Measurements from ENCODE around the gene TRIM9. TPM values are rescaled to one million over a fixed set of nuclear protein-coding genes. Genes with fewer than 3 reads are reported as not detected.

The TRIM9 gene
- total and polyA plus RNA-seq, 2 donors (not counting 3 experiments of a cell fraction or from before 2014, with no cell fraction given), result not detected

DNA sequence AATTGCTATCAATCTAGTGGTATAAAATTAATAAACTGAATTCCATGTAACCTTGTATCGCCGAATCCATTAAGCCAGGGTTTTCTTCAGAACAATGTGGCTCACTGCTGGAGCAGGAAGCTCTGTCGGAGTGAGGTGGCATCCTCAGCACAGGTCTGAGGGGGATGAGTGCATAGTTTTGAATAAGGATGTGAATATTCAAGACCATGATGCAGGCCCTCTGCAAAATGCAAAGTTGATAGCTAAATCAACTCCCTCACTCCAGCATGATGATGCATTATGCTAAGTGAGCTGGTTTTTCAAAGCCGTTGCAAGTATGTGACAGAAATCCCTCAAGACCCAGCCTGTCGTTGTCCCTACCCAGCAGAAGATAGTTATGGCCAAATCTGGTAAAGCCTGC is 53.0 kb downstream of the TRIM9 start:
- Histone ChIP-seq H4K20me1 (replicated peaks; ENCODE audit: control insufficient read depth, extremely low read depth, insufficient read depth, low read length) (no peaks in the 10 kb centered on the region), H3K36me3 (ENCODE audit: control insufficient read depth in 2 of 2, extremely low read depth in 1 of 2, insufficient read depth in 2 of 2, low read length in 2 of 2) (no peaks in the 10 kb centered on the region), H3K79me2 (ENCODE audit: control insufficient read depth, insufficient read depth, low read length) (no peaks in the 10 kb centered on the region), H3K9me3 (replicated peaks; ENCODE audit: control insufficient read depth, insufficient read depth, low read length) (no peaks in the 10 kb centered on the region), H2AFZ (ENCODE audit: low read depth, low read length) (no peak overlapping the region), H3K4me2 (ENCODE audit: insufficient read depth, low read length) (no peak overlapping the region), H3K27ac (ENCODE audit: insufficient read depth, low read depth, low read length) (no peak overlapping the region), H3K4me1 (ENCODE audit: control insufficient read depth, extremely low read depth, insufficient read depth, low read length) (no peaks in the 10 kb centered on the region), H3K9me1 (replicated peaks; ENCODE audit: control insufficient read depth, extremely low read depth, insufficient read depth, low read length) (no peaks in the 10 kb centered on the region), H3K4me3 (replicated peaks in 1 of 3; ENCODE audit: insufficient read depth in 1 of 3, low read depth in 1 of 3, low read length in 3 of 3) (no peak overlapping the region), H3K27me3 (ENCODE audit: control insufficient read depth in 2 of 2, insufficient read depth in 2 of 2, low read length in 2 of 2) (peaks cover 9 to 20% of the 10 kb centered on the region in 2 experiments), H3K9ac (replicated peaks; ENCODE audit: extremely low read depth, insufficient read depth, low read length) (no peak overlapping the region)
- CTCF ChIA-PET, result interaction anchor here (1.7 kb wide), 1 partner anchor 13 kb away, joined by 5 read pairs; no protein-coding TSS in a partner anchor
- intact Hi-C loops (cut with micrococcal nuclease) (no loop called here), dilution Hi-C loops (cut with MboI; ENCODE audit: extremely low pct_ligation_motif_present, low sequenced_read_pairs) (no loop called here)
- no TSS peak for BruUV-seq (replicated peaks)
- no peak for DNase-seq (ENCODE audit: low read depth, low spot score)
- TF ChIP-seq GATA2 (IDR thresholded peaks at IDR 0.05; ENCODE audit: insufficient read depth, insufficient read length, low read depth, low read length) (no peak), MYC (IDR thresholded peaks at IDR 0.05; ENCODE audit: low read depth, low read length) (no peak), POLR2A (IDR thresholded peaks at IDR 0.05; ENCODE audit: low read depth, low read length) (no peak), EZH2 (IDR thresholded peaks at IDR 0.05; ENCODE audit: borderline replicate concordance, low read depth, low read length, severe bottlenecking) (no peak), JUN (IDR thresholded peaks at IDR 0.05; ENCODE audit: borderline replicate concordance, insufficient read depth, insufficient read length, low read depth) (no peak), FOS (IDR thresholded peaks at IDR 0.05; ENCODE audit: borderline replicate concordance, insufficient read depth, low read length) (no peak)
- FAIRE-seq, result no peak
- POLR2A ChIA-PET, result no interaction called here

DNA sequence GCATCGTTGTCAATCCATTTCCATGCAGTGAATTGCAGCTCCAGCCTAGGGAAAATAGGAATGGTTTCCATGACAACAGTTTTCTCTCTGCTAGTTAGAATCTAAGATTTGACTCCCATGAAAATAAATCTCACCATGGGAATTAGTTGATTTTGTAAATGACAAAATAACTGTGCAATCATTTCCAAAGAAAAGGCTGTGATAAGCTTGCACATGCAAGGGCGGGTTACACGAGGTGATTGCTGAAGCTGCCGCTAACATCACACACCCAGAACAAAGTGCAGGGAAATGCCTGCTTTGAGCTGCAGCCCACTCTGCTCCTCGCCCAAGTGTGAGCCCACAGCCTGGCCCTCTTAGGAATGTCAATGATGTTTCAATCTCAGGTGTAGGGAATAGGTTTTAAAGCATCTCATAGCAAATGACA is 53.8 kb downstream of the TRIM9 start:
- Histone ChIP-seq H3K27me3 (ENCODE audit: control insufficient read depth in 2 of 2, insufficient read depth in 2 of 2, low read length in 2 of 2) (peaks cover 9 to 25% of the 10 kb centered on the region in 2 experiments), H4K20me1 (replicated peaks; ENCODE audit: control insufficient read depth, extremely low read depth, insufficient read depth, low read length) (no peaks in the 10 kb centered on the region), H3K4me2 (ENCODE audit: insufficient read depth, low read length) (no peak overlapping the region), H3K27ac (ENCODE audit: insufficient read depth, low read depth, low read length) (no peak overlapping the region), H3K9me1 (replicated peaks; ENCODE audit: control insufficient read depth, extremely low read depth, insufficient read depth, low read length) (no peaks in the 10 kb centered on the region), H3K4me3 (replicated peaks in 1 of 3; ENCODE audit: insufficient read depth in 1 of 3, low read depth in 1 of 3, low read length in 3 of 3) (no peak overlapping the region), H3K9me3 (replicated peaks; ENCODE audit: control insufficient read depth, insufficient read depth, low read length) (no peaks in the 10 kb centered on the region), H3K9ac (replicated peaks; ENCODE audit: extremely low read depth, insufficient read depth, low read length) (no peak overlapping the region), H2AFZ (ENCODE audit: low read depth, low read length) (no peak overlapping the region), H3K79me2 (ENCODE audit: control insufficient read depth, insufficient read depth, low read length) (no peaks in the 10 kb centered on the region), H3K36me3 (ENCODE audit: control insufficient read depth in 2 of 2, extremely low read depth in 1 of 2, insufficient read depth in 2 of 2, low read length in 2 of 2) (no peaks in the 10 kb centered on the region), H3K4me1 (ENCODE audit: control insufficient read depth, extremely low read depth, insufficient read depth, low read length) (no peaks in the 10 kb centered on the region)
- ChIA-PET CTCF (no interaction called here), POLR2A (no interaction called here)
- dilution Hi-C loops (cut with MboI; ENCODE audit: extremely low pct_ligation_motif_present, low sequenced_read_pairs) (no loop called here), intact Hi-C loops (cut with micrococcal nuclease) (no loop called here)
- no TSS peak for BruUV-seq (replicated peaks)
- no peak for DNase-seq (ENCODE audit: low read depth, low spot score)
- TF ChIP-seq EZH2 (IDR thresholded peaks at IDR 0.05; ENCODE audit: borderline replicate concordance, low read depth, low read length, severe bottlenecking), result no peak
- no peak for TF ChIP-seq GATA2 (IDR thresholded peaks at IDR 0.05; ENCODE audit: insufficient read depth, insufficient read length, low read depth, low read length)
- no peak for TF ChIP-seq JUN (IDR thresholded peaks at IDR 0.05; ENCODE audit: borderline replicate concordance, insufficient read depth, insufficient read length, low read depth)
- TF ChIP-seq, protein P1, sequence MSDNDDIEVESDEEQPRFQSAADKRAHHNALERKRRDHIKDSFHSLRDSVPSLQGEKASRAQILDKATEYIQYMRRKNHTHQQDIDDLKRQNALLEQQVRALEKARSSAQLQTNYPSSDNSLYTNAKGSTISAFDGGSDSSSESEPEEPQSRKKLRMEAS (IDR thresholded peaks at IDR 0.05; ENCODE audit: insufficient read depth, insufficient read length), result no peak
- TF ChIP-seq MYC (IDR thresholded peaks at IDR 0.05; ENCODE audit: low read depth, low read length), result no peak
- FAIRE-seq, result no peak

All from endothelial cell of umbilical vein (primary cell).